ENCODE results near the gene CDH23. TPM values are rescaled to one million over a fixed set of nuclear protein-coding genes. Genes with fewer than 3 reads are reported as not detected.

CDH23 gene
- total and polyA plus RNA-seq, 10 of the 15 experiments (the other 5 are each of a cell fraction or from before 2014, with no cell fraction given), result 0.09 to 0.40 (median 0.15) TPM; not detected in 1

GRCh38 chr10:71635867-71636266 is 239.1 kb downstream of the CDH23 start:
- Histone ChIP-seq H3K27me3 (replicated peaks in 1 of 2; ENCODE audit: control insufficient read depth in 2 of 2, insufficient read depth in 2 of 2, low read length in 1 of 2) (0 out of 4 replicates have a peak, but pooled peaks cover 0 to 1% of the 10 kb centered on the region in 2 experiments), H3K27ac (ENCODE audit: control insufficient read depth, insufficient read depth) (no peak overlapping the region), H3K36me3 (ENCODE audit: control insufficient read depth in 2 of 2, insufficient read depth in 2 of 2, low read length in 1 of 2) (no peaks in the 10 kb centered on the region), H3K4me1 (ENCODE audit: control insufficient read depth, insufficient read depth, low read length) (peaks cover 3% of the 10 kb centered on the region), H4K20me1 (ENCODE audit: control insufficient read depth, insufficient read depth) (no peaks in the 10 kb centered on the region), H3K9ac (ENCODE audit: control insufficient read depth, insufficient read depth, low read length) (no peak overlapping the region), H3K9me3 (replicated peaks; ENCODE audit: control insufficient read depth, insufficient read depth, low read length) (no peaks in the 10 kb centered on the region), H3K4me3 (no peak overlapping the region), H3K79me2 (ENCODE audit: control insufficient read depth, insufficient read depth, low read length) (no peaks in the 10 kb centered on the region), H3K4me2 (ENCODE audit: control insufficient read depth, insufficient read depth) (no peak overlapping the region), H2AFZ (ENCODE audit: control insufficient read depth, low read depth, low read length) (no peak overlapping the region)
- RAD21 ChIA-PET (ENCODE audit: unreplicated experiment), result no interaction called here
- CTCF ChIA-PET, result no interaction called here
- DNase-seq (ENCODE audit: low read depth, low spot score), result no peak
- POLR2A ChIA-PET, result no interaction called here
- in situ Hi-C loops (cut with MboI) (no loop called here), intact Hi-C loops (cut with micrococcal nuclease; ENCODE audit: unreplicated experiment) (no loop called here)
- FAIRE-seq, result no peak
- TF ChIP-seq NR2C2 (IDR thresholded peaks at IDR 0.05; ENCODE audit: borderline replicate concordance, control insufficient read depth, insufficient read length, low read depth), result no peak
- TF ChIP-seq, protein P1, sequence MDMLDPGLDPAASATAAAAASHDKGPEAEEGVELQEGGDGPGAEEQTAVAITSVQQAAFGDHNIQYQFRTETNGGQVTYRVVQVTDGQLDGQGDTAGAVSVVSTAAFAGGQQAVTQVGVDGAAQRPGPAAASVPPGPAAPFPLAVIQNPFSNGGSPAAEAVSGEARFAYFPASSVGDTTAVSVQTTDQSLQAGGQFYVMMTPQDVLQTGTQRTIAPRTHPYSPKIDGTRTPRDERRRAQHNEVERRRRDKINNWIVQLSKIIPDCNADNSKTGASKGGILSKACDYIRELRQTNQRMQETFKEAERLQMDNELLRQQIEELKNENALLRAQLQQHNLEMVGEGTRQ (IDR thresholded peaks at IDR 0.05; ENCODE audit: borderline replicate concordance, low read depth, low read length), result no peak
- no peak for TF ChIP-seq CBX5 (IDR thresholded peaks at IDR 0.05; ENCODE audit: low read depth)
- TF ChIP-seq ZNF384 (IDR thresholded peaks at IDR 0.05; ENCODE audit: borderline replicate concordance, low read depth, low read length), result no peak
- TF ChIP-seq CHD4 (IDR thresholded peaks at IDR 0.05), result no peak
- TF ChIP-seq RBBP5 (conservative IDR thresholded peaks at IDR 0.05), result no peak
- no peak for TF ChIP-seq ZNF207 (IDR thresholded peaks at IDR 0.05; ENCODE audit: borderline replicate concordance)
- TF ChIP-seq RAD21 (IDR thresholded peaks at IDR 0.05; ENCODE audit: insufficient read depth, low read depth, low read length), result no peak
- no TSS peak for BruUV-seq (replicated peaks)
- ATAC-seq, result no peak
- 51% methylated on average over 5 of the region's 5 CpGs for WGBS (ENCODE audit: insufficient coverage, insufficient replicate concordance, low lambda C conversion rate, missing lambda C conversion rate)
- SMC1A ChIA-PET (ENCODE audit: uncharacterized antibody, unreplicated experiment), result no interaction called here

All from GM12878 (cell line).